ENCODE measurements around the gene TSC22D3.

DNA sequence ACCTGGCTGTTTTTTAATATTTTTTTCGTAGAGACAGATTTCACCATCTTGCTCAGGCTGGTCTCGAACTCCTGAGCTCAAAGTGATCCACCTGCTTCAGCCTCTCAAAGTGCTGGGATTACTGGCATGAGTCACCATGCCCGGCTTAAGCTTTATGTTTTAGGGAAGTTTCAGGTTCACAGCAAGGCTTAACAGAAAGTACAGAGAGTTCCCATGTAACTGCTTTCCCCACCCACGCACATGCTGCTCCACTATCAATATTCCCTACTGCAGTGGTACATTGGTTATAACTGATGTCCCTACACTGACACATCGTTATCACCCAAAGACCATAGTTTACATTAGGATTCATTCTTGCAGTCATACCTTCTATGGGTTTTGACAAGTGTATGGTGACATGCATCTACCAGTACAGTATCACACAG, 84.6 kb downstream of the TSC22D3 start:
- TF ChIP-seq CSDC2 (CRISPR knock-in tag; IDR thresholded peaks at IDR 0.05), result no peak
- TF ChIP-seq ARNTL (CRISPR knock-in tag; IDR thresholded peaks at IDR 0.05; ENCODE audit: borderline replicate concordance, low read depth), result no peak
- TF ChIP-seq PPARA (CRISPR knock-in tag; IDR thresholded peaks at IDR 0.05; ENCODE audit: borderline replicate concordance), result no peak
- TF ChIP-seq, protein P1, sequence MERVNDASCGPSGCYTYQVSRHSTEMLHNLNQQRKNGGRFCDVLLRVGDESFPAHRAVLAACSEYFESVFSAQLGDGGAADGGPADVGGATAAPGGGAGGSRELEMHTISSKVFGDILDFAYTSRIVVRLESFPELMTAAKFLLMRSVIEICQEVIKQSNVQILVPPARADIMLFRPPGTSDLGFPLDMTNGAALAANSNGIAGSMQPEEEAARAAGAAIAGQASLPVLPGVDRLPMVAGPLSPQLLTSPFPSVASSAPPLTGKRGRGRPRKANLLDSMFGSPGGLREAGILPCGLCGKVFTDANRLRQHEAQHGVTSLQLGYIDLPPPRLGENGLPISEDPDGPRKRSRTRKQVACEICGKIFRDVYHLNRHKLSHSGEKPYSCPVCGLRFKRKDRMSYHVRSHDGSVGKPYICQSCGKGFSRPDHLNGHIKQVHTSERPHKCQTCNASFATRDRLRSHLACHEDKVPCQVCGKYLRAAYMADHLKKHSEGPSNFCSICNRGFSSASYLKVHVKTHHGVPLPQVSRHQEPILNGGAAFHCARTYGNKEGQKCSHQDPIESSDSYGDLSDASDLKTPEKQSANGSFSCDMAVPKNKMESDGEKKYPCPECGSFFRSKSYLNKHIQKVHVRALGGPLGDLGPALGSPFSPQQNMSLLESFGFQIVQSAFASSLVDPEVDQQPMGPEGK (CRISPR knock-in tag; IDR thresholded peaks at IDR 0.05; ENCODE audit: borderline replicate concordance), result no peak
- TF ChIP-seq TCF4 (CRISPR knock-in tag; IDR thresholded peaks at IDR 0.05; ENCODE audit: borderline replicate concordance), result no peak
- TF ChIP-seq GLIS3 (CRISPR knock-in tag; IDR thresholded peaks at IDR 0.05), result no peak
- TF ChIP-seq ESRRG (CRISPR knock-in tag; IDR thresholded peaks at IDR 0.05), result no peak
- TF ChIP-seq, protein P2, sequence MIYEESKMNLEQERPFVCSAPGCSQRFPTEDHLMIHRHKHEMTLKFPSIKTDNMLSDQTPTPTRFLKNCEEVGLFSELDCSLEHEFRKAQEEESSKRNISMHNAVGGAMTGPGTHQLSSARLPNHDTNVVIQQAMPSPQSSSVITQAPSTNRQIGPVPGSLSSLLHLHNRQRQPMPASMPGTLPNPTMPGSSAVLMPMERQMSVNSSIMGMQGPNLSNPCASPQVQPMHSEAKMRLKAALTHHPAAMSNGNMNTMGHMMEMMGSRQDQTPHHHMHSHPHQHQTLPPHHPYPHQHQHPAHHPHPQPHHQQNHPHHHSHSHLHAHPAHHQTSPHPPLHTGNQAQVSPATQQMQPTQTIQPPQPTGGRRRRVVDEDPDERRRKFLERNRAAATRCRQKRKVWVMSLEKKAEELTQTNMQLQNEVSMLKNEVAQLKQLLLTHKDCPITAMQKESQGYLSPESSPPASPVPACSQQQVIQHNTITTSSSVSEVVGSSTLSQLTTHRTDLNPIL (CRISPR knock-in tag; IDR thresholded peaks at IDR 0.05; ENCODE audit: low read depth), result no peak
- TF ChIP-seq ZFP3 (CRISPR knock-in tag; IDR thresholded peaks at IDR 0.05), result no peak
